Suppressor macrophage (primary cell): ENCODE data around the gene HNRNPLL.
A peak's percentile ranks its signal among the peaks of the same experiment; 100 is the strongest.
"Not testable (repeated sequence)": the region's sequence is repeated elsewhere in the genome, so short reads cannot be mapped to it uniquely, and the experiment has no call there.

Experiments used
- DNase-seq, 4 experiments: peaks; one replicate each; pipeline ENCODE4 v3.0.0-alpha.2; 2020 to 2022
- total RNA-seq, 17 experiments: gene quantifications; one replicate each; lab custom pipeline; 2026; ENCODE audit warnings: mixed read lengths in 6 of 17, inconsistent platforms in 3 of 17; lab: John Stamatoyannopoulos, UW

Gene HNRNPLL
- 47.4 to 143 (median 82.0) reads per million in 17 experiments for total RNA-seq

- peak; percentile 98 to 100 (median 99) for DNase-seq
These were observed at the start of gene HNRNPLL for GRCh38 chr2:38602732-38603401. HNRNPLL (minus strand) TSS chr2:38602928; CDS start chr2:38602626, 302 bp downstream.

DNA sequence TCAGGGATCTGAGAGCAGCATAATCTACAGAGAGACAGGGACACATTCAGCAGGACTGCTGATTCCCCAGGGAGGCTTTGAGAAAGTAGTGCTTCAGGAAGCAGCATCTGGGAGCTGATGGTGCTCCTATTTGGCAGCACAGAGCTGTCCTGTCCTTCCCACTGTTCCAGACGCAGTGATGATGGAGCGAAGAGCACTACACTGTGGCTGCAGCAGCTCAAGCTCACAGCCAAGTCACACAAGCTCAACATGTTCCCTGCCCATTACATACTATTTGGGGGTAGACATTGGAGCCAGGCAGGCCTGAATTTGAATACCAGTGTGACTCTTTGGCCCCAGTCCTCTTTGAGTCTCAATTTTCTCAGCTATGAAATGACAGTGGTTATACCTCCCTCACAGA is 48.0 kb upstream of the HNRNPLL start:
- DNase-seq = no peak

DNA sequence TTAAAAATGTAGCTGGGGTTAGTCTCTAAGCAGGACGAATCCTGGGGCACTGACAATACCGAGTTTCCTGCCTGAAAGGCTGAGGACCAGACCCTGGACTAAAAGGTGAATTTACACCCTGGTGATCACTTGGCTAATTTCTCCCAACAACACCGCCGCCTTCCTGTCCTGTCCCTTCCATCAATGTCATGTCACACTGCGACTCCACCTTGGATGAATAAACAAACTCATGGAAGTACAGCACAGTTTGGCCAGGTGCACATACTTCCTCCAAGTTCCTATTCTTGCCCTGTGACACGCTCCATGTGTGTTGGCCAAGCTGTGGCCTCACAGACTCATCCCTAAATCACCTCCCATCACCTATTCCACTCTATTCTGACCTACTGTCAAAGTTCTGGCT is 47.3 kb upstream of the HNRNPLL start:
- DNase-seq = no peak

- no peak for DNase-seq
These were observed 46.5 kb upstream of the HNRNPLL start for GRCh38 chr2:38649176-38649728.

DNA sequence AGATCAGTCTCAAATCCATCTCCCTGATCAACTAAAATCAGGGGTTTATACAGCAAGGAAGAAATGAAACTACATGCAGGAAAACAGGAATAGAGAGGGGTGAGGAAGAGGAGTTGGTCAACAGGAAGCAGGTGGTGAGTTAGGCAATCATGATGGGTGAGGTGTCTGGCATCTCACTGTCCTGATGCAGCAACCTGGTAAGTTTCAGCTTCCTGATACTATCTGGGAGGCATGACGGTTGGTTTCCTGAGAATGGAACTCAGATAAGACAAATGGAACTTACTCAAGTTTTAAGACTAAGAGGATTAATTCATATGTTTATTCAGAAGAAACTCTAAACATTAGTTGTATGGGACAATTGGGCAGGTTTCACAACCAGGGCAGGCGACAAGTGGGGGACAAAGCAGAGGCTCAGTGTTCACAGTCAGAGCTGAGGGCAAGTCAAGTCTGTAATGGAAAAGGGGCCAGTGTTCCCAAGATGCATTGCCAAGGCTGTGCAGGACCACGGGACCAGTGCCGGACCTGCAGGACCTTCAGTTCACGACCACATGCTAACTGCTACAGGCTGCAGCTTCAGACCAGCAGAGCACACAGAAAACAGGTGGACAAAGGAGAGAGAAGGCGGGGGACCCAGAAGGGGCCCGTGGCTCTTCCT is 45.5 kb upstream of the HNRNPLL start:
- peak; percentile 36 to 56 (median 49) for DNase-seq

DNA sequence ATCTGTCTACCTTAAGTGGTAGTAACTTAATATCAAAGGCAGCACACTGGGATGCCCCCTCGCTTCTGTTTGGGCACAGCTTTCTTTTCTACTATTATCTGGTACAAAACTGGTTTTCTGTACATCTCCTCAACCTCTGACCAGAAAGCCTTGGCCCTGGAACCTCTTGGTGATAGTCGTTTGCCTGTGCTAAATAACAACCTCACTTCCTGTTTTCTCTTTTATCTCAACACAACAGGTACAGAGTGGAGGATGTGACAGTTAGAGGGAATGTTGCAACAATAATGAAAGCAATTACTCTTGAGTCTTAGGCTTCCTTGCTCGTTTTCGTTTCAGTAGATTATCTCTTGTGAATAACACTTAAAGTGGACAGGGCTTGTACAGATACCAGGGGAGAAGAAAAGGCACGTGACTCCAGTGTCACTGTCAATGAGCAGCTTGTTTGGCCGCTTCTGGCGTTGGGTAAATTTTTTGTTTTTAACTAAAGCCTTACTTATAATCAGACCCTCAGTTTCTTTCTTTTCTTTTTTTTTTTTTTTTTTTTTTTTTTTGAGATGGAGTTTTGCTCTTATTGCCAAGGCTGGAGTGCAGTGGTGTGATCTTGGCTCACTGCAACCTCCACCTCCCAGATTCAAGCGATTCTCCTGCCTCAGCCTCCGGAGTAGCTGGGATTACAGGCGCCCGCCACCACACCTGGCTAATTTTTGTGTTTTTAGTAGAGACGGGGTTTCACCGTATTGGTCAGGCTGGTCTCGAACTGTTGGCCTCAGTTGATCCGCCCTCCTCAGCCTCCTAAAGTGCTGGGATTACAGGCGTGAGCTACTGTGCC is 41.2 kb upstream of the HNRNPLL start:
- not testable (repeated sequence) for DNase-seq

DNA sequence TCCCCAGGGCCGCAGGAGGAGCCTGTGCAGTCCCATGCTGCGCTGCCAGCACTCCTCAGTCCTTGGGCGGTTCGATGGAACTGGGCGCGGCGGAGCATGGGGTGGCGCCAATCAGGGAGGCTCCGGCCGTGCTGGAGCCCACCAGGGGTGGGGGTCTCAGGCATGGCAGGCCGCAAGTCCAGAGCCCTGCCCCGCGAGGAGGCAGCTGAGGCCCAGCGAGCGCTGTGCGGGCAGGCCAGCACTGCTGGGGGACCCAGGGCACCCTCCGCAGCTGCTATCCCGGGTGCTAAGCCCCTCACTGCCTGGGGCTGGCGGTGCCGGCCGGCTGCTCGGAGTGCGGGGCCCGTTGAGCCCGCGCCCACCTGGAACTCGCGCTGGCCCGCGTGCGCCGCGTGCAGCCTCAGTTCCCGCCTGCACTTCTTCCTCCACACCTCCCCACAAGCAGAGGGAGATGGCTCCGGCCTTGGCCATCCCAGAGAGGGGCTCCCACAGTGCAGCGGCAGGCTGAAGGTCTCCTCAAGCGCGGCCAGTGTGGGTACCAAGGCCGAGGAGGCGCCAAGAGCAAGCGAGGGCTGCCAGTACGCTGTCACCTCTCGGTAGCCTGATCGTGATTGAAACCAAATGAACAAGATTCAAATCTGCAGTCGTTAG is 40.4 kb upstream of the HNRNPLL start:
- DNase-seq = no peak

DNA sequence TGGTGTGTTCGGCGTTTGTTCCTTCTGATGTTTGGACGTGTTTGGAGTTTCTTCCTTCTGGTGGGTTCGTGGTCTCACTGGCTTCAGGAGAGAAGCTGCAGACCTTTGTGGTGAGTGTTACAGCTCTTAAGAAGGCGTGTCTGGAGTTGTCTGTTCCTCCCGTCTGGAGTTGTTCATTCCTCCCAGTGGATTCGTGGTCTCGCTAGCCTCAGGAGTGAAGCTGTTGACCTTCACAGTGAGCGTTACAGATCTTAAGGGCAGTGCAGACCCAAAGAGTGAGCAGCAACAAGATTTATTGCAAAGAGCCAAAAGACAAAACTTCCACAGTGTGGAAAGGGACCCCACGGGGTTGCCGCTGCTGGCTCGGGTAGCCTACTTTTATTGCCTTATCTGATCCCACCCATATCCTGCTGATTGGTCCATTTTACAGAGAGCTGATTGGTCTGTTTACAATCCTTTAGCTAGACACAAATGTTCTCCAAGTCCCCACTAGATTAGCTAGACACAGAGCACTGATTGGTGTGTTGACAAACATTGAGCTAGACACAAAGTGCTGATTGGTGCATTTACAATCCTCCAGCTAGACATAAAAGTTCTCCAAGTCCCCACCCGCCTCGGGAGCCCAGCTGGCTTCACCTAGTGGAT is 39.8 kb upstream of the HNRNPLL start:
- not testable (repeated sequence) for DNase-seq

GRCh38 chr2:38636069-38636468 is 33.3 kb upstream of the HNRNPLL start:
- no peak for DNase-seq

GRCh38 chr2:38635139-38635538 is 32.4 kb upstream of the HNRNPLL start:
- DNase-seq = no peak

DNA sequence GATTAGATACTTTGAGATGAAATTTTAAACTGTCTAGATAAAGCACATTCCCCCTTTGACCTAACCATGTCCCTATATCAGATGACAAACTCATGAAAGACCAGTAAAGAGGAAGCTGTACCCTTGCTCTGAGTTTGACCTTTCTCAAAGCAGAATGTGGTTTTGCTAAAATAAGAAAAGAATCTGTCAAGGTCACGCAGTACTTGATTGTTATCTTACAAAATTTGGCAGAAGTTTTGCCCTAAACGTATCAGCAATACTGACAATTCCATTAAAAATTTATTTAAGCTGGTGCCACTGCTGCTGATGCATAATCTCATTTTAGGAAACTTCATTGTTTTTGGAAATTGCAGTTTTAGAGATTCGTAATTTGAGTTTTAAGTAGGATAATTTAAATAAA is 32.0 kb upstream of the HNRNPLL start:
- DNase-seq = peak; percentile 55 to 86 (median 74)

- DNase-seq = no peak
These were observed 31.2 kb upstream of the HNRNPLL start for GRCh38 chr2:38633895-38634294.

- DNase-seq = no peak
These were observed 30.3 kb upstream of the HNRNPLL start for GRCh38 chr2:38632980-38633379.

- no peak for DNase-seq
These were observed 29.2 kb upstream of the HNRNPLL start for GRCh38 chr2:38631976-38632375.

DNA sequence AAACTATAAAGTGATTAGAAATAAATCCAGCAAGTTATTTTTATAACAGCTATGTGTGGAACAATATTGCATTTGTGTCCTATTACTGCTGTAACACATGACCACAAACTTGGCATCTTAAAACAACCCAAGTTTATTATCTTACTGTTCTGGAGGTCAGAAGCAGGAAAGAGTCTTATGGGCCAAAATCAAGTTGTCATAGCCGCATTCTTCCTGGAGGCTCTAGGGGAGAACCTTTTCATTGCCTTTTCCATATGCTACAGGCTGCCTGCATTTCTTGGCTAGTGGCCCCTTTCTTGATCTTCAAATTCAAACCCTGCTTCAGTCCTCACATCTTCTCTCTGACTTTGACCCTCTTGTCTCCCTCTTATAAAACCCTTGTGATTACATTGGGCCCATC is 27.0 kb upstream of the HNRNPLL start:
- no peak for DNase-seq

- no peak for DNase-seq
These were observed 24.7 kb upstream of the HNRNPLL start for GRCh38 chr2:38627391-38627790.

GRCh38 chr2:38626326-38627035 is 23.8 kb upstream of the HNRNPLL start:
- DNase-seq = no peak

DNA sequence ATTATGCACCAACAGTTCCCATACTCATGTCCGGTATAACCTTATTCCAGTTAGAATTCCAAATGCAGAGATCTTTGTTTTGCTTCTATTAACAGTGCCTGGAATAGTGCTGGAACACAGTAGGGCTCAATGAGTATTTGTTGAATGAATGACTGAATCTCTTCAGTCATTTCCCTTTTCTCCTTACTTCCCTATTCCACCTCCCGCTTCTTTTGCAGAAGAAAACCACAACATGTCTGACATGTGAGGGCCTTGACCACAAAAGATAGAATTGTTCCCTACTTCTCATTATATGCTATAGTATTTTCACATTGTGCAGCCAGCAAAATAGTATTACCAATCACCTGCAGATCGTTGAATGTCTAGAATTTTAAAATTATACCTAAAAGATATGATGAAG is 19.5 kb upstream of the HNRNPLL start:
- DNase-seq = peak; percentile 71 to 92 (median 80)

DNA sequence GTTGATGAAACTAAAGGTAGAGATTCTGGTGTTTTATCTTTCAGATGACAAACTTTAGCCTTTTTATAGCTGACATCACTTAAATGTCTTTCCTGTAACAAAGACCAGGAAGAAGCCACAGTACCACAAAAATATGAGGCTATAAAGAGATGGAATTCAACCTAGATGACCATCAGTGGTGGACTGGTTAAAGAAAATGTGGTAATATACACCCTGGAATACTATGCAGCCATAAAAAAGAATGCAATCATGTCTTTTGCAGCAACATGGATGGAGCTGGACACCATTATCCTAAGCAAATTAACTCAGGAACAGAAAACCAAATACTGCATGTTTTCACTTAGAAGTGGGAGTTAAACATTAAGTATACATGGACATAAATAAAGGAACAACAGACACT is 18.3 kb upstream of the HNRNPLL start:
- no peak for DNase-seq

GRCh38 chr2:38620282-38620977 is 17.7 kb upstream of the HNRNPLL start:
- peak in 1 of 4 experiments; percentile 23 for DNase-seq
